GM18870 (cell line): ENCODE data around the gene NCOA7.
"Not testable (repeated sequence)": the region's sequence is repeated elsewhere in the genome, so short reads cannot be mapped to it uniquely, and the experiment has no call there.

Experiments
- ATAC-seq: cut with Tn5 transposase; IDR thresholded peaks from one replicate; pipeline ENCODE4 v1.9.1; 2021; ENCODE audit warnings: moderate library complexity; ENCODE audit not compliant: unreplicated experiment

NCOA7 gene

DNA sequence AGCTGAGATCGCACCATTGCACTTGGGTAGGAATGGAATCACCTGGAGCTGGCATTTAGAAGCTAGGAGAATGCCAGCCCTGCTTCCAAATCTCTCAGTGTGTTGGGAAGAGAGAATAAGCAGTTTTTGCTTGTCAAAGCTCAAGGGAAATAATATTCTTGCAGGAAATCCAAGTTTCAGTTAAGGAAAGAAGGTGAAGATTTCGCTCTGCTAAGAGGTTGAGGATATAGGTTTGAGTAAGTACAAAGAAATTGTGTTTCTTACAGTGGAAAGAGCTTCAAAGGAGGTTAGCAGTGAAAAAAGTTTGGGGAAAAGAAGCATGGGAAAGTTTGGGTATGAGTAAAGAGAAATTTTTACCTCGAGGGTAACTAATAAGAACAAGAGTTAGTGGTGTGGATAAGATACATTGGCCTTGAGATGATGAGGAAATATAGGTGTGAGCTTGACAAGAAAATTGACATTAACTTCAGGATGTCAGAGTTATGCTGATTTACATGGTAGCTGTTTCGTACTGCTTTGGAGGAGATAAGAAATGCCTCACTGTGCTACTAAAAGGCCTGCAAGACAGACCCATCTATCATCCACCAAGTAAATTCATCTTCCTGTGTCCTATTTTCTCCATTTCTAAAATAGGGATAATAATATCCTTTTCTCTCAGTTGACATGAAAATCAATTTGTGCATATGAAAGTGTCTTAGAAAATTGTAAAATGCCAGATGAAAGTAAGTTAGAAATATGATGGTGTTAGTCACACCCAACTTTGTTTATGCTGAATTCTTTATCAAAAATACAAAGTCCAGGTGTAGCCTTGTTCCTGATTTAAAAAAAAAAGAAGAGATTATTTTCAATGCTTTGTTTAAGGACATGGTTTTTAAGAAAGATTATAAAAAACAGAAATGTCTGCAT lies 153.0 kb downstream of the NCOA7 start:
- ATAC-seq = no peak

DNA sequence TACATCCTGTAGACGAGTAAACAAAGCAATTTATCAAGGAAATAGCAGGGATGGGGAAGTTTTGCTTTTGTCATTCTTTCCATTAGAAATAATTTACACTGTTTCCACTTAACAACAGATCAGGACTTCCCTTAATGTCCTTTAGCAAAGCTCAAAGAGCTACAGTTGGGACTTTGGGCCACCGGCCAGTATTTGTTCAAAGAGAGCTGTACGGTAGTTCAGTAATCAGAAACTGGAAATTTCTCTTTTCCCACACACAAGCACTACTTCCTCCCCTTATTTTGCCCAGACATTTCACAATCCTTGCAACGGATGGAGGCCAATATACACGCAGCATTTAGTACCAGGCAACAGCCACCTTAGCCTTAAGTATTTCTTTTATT lies 153.7 kb downstream of the NCOA7 start:
- ATAC-seq = no peak

DNA sequence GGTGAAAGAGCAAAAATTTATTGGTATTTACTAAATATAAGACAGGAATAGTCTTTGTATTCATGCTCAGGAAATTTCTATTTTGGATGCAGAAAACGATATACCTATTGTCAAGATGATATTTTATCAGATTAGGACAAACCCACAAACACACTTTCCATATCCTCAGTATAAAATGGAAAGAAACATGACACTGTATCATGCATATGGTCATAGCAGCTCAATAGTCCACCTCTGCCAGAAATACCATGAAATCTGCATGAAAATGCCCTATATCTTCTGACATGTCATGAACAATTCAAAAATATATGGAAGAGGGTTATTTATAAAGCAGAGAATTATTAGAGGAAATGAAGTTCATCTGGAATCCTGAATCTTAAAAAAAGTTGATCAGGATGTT lies 154.1 kb downstream of the NCOA7 start:
- ATAC-seq = no peak

DNA sequence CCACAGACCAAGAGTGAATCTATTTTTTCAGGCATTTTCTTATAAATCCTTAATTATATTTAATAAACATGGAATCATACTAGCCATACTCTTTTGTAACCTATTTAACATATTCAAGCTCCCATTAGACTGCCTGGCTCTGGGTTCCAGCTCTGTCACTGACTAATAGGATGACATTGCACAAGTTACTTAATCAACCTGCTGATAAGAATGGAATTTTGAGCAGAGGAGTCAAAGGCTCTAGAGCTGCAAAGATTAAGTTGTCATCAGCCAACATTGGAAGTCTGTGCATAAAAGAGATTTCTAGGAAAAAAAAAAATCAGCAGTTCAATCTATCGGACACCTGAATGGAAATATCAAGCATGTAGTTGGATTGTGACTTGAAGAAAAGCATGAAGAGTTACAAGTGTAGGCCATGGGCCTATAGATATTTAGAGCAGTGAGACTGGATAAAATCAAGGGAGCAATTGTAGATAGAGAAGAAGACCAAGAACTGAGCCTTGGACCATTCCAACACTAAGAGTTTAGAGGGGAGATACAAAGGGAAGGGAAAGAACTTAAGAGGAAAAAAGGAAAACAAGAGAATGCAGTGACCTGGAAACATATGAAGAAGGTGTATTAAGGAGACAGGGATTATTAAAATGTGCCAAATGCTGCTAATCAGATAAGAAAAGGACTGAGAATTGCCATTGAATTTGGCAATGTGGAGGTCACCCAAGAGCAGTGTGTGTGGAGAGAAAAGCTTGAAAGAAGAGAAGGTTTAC lies 154.8 kb downstream of the NCOA7 start:
- ATAC-seq = no peak

DNA sequence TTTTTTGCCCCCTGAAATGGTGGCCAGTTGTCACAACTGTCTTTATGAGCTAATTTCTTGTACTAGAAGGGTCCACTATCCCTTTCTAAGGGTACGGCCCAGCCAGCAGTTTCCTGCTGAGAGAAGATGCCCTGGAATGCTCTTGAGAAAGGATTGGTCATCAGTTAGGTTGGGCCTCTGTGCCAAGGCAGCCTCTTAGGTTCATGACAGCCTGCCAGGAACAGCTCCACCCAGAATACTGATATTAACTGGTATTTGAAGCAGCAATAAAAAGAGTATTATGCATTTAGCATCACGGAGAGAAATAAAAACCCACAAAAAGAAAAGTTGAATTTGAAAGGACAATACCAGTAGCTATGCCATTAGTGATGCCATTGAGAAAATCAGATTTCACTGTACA lies 156.9 kb downstream of the NCOA7 start:
- ATAC-seq = no peak

DNA sequence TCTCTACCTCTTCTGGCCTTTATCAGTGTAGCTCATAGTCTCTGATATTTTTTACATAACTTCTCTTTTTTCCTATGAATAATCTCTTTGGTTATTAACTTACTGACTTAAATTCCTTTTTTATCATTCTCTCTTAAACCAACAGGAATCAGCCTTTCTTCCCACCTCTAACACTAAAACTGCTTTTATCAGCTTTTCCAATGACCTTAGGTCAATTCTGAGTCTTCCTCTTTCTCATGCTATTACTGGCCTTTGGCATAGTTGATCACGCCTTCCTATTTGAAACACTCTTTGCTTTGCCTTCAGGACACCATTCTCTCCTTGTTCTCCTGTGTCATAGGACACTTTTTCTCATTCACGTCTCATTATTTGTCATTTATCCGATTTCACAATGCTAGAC lies 157.7 kb downstream of the NCOA7 start:
- no peak for ATAC-seq

DNA sequence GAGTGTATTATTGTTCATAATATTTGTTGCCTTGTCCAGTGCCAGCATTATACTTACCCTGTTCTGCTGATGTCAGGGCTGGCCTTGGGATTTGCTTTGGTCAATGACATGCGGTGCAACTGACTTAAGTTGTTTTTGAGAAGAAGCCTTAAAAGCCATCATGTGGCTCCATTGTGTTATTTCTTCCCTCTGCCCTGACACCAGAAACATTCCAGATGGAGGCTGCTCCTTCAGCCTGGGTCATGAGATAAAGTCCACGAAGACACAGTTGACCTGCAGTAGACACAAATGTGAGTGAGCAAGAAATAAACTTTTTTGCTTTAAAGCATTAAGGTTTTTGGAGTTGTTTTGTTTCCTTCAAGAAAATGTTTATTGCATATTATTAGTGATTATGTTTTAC lies 158.3 kb downstream of the NCOA7 start:
- no peak for ATAC-seq

DNA sequence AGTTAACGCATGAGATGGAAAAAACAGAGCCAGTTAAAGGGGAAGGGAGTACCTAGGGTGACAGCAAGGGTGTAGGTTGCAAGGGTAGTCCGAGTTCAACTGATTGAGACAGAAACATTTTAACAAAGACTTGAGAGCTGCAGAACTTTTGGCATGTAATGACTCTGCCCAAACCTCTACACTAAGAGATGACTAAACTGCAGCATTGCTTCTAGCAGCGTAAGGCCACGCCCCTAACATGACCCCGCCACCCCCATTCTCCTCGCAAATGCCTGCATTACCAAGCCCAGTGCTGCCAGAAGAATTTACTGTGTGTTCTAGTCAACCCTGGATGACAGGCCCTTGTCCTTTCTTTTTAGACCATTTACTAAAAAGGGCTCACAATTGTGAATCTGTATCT lies 159.5 kb downstream of the NCOA7 start:
- ATAC-seq = no peak

DNA sequence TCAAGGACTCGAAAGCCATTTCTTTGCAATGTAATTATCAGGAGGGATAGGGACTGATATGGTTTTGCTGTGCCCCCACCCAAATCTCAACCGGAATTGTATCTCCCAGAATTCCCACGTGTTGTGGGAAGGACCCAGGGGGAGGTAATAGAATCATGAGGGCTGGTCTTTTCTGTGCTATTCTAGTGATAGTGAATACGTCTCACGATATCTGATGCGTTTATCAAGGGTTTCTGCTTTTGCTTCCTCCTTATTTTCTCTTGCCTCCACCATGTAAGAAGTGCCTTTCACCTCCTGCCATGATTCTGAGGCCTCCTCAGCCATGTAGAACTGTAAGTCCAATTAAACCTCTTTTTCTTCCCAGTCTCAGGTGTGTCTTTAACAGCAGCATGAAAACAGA lies 160.0 kb downstream of the NCOA7 start:
- ATAC-seq = not testable (repeated sequence)

DNA sequence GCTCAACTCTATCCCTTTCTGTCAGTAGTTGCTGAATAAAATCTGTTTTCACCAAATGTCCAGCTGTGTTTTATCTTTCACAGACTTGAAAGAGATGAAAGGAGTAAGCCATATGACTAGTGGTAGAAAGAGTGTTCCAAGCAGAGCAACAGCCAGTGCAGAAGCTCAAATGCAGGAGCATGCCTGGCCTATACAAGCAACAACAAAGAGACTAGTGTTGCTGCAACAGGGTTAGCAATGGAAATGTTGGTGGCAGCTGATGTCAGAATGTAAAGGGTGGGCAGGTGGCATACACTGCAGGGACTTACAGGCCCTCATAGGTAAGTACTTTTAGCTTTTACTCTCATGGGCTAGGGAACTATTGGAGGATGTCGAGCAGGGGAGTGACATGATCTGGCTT lies 160.6 kb downstream of the NCOA7 start:
- no peak for ATAC-seq

DNA sequence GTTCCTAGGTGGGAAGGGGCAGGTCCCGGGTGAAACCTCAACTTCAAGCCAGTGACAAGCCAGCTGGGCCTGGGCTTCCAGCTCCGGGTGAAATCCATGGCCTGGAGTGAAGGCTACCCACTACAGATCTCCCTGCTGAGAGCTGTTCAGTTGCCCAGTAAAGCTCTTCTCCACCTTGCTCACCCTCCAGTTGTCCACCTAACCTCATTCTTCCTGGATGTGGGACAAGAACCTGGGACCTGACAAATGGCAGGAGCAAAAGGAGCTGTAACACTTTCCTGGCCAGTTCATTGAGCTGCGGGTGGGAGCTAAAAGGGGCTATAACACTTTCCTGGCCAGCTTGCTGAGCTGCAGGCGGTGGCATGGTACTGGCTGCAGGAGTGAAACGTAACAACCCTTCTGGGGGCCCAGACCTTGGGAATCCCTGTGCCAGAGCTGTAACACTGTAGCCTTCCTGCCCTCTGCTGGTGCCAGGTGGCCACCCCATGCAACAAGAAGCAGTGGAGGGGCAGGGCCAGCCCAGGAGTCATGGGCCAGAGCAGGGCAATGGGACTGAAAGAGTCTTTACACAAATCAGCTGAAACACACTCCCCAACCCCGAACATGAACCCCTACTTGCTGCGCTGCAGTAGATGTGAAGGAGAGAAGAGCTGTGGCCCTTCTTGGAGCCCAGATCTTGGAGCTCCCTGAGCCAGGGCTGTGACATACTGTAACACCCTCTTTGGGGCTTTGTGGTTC lies 162.2 kb downstream of the NCOA7 start:
- ATAC-seq = no peak

DNA sequence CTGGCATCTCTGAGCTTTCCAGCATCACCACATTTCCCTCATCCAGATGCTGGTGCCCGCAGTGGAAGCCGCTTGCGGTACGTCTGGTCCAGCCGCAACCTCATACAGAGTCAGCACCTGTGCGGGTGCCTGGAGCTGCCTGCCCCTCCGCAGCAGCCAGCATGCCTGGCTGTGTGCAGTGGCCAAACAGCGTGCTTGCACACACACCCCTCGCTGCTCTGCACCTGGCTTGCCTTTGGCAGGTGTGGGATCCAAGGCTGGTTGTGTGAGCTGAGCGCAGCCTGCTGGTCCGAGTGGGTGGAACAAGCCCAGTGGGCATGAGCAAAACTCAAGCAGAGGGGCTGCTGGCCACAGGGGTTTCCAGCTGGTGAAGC lies 162.7 kb downstream of the NCOA7 start:
- no peak for ATAC-seq

DNA sequence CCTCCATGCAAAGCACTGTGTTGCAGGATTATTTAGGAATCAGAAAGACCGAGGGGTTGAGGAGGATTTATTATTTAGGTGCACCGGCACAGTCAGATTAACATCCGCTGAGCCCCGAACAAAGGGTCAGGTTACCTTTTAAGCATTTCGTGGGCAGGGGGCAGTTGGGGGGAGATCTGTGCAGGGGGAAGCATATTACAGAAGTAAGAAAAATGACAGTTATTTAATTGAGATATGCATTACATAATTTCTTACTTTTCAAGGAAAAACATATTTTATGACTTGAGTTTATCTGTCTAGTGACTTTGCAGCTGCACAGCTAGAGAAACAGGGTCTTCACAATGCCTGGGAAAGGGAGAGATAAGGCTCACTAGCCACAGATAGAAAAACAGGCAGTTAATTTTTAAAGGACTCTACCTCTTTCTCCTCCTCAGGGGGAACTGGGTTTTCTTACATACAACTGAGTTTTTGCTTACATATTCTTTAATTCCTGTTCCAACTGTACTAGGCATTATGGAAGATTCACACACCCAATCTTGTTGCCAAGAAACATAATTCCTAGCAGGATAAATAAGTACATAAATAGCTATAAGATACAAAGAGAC lies 164.1 kb downstream of the NCOA7 start:
- ATAC-seq = no peak

DNA sequence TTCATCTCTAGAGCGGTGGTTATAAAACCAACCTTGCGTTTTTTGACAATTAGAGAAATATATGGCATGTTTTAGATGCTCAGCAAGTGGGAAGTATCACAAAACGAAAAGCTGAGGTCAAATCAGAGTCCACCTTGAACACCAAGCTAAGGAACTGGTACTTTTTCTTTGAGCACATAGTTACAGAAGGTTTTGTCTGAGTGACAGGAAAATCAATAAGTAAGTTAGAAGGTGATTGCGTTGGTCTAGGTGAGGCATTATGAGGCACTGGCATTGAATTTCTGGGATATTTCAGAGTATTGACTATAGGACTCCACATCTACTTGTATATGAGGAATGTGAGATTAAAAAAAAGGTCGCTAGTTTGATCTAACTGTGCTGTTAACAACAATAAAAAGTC lies 165.2 kb downstream of the NCOA7 start:
- no peak for ATAC-seq

DNA sequence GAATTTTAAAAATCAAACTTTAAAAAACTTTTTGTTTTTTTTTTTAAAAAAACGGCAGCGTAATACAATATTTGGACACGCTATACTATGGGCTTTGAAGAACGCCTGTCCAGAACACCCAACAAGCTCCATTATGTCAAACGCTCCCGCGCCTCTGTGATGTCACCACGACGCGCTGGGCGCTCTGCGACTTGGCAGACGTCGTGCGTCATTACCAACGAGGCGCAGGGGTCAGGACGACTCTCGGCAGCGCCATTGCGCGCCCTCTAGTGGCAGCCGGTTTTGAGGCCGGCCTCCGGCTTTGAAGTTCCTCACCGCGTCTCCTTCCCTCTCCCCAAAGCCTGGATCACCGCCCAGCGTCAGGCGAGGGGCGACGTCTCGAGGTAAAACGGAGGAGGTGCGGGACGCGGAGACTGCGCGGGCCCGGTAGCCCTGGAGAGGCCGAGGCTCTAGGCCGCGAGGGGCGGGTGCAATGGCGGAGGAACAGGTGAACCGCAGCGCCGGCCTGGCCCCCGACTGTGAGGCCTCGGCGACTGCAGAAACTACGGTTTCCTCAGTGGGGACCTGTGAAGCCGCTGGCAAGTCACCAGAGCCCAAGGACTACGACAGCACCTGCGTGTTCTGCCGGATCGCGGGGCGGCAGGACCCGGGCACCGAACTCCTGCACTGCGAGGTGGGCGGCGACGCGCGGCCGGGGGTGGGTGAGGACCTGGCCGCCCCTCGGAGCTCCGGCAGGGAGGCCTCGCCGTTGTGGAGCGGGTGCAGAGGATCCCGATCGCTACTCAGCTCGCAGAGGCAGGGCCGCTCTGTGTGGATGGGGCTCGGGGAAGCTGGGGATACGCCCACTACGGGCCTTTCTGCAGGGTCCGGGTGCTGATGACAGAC lies 166.0 kb downstream of the NCOA7 start, which contains the start of gene HINT3:
TSS of gene HINT3 (plus strand) at position 265 of the 885 bp plus-strand sequence. CDS start at position 473, 208 bp downstream.
- ATAC-seq = peak; percentile 87

DNA sequence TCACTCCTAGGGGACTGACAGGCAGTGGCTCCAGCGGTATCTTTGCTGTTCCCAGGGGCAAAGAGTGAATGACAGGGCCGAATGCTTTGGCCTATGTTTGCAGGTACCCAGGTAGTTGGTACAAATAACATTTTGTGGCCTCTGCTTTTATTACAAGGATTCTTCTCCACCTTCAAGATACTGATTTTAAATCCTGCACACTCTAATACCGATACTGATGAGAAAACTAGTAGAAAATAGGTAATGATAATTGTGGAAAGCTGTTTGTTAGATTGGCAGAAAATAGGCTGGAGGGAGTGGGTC lies 166.6 kb downstream of the NCOA7 start:
- no peak for ATAC-seq

DNA sequence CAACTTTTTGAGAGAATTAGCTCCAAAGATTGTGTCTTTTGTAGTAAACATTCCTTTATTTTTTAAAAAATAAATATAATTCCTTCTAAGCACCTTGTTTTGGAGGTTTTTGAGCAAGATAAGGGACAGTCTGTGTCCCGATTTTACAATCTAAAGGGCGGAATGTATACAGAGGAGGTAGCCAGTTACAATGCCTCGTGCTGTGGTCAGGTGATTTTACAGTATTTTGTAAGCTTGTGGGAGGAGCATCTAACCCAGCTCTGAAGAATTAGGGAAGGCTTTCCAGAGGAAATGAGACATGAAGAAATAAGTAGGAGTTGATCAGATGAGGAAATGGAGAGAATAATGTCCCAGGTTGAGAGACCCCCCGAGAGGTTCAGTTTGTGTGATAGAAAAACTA lies 167.1 kb downstream of the NCOA7 start:
- peak; percentile 24 for ATAC-seq

DNA sequence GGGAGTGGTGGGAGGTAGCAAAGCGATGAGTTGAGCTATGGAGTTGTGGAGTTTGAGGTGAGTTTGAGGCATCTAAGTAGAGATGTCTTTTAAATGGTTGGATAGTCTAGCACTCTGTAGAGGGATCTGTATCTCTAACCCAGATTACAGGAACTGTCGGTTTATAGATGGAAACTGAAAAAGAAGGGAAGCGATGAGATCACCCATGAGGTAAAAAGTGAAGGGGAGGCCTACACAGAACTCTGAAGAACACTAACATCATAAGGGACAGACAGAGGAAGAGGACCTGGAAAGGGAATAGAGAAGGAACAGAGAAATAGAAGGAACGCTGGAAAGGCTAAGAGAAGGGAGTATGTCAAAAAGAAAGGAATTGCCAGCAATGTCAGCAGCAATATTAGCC lies 168.3 kb downstream of the NCOA7 start:
- ATAC-seq = no peak

DNA sequence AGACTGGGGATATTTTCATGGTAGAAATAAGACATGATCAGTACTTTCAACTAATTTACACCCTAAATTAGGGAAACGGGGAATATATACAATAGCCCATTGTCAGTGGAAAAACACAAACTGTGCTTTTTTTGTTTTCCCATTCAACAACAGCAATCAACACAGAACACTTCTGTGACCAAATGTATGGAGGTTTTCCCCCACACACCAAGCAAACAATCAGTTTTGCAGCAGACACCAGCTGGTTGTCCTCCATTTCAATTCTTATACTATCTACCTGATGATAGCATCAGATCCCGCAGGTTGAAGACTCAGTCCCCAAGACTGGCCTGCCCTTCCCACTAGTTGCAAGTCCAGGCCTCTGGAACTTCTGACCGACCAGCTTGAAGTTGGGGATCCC lies 170.4 kb downstream of the NCOA7 start:
- ATAC-seq = no peak

DNA sequence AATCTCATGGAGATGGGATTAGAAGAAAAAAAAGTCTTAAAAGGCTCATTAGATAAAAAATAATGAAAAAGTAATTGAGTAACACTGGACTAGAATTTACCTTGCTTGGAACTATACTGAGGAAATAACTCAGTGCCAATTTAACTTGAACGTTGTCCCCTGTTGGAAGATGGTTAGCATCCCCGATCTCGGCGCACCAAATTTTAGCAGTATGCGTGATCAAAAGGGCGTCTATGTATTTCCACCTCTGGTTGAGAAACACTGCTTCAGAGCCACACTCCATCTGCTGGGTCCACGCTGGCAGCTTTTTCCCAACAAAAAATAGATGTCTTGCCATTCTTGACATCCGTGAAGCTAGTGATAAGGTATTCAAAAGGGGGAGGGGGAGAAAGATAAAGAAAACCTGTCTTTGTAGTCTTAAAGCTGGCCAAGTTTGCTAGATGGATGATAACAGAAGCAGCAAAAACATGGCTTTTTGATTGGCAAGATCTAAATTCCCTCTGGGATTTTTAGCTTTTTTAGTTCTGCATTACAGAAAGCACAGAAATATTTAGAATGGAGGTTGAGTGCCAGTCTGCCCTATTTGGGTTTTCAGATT lies 172.2 kb downstream of the NCOA7 start:
- ATAC-seq = no peak
